WI38 (cell line): ENCODE data around the gene ATP6V0D1.

Source experiments
- H3K4me3 ChIP-seq: 2 replicates; pipeline ENCODE4 v1.5.1; 2011; ENCODE audit warnings: low read depth, mild to moderate bottlenecking, control low read depth, low read length
- TF ChIP-seq, protein P1 (sequence below): IDR thresholded peaks from 2 replicates; pipeline ENCODE4 v1.5.1; 2012; ENCODE audit warnings: low read depth, mild to moderate bottlenecking, control low read depth, low read length

ATP6V0D1 gene

DNA sequence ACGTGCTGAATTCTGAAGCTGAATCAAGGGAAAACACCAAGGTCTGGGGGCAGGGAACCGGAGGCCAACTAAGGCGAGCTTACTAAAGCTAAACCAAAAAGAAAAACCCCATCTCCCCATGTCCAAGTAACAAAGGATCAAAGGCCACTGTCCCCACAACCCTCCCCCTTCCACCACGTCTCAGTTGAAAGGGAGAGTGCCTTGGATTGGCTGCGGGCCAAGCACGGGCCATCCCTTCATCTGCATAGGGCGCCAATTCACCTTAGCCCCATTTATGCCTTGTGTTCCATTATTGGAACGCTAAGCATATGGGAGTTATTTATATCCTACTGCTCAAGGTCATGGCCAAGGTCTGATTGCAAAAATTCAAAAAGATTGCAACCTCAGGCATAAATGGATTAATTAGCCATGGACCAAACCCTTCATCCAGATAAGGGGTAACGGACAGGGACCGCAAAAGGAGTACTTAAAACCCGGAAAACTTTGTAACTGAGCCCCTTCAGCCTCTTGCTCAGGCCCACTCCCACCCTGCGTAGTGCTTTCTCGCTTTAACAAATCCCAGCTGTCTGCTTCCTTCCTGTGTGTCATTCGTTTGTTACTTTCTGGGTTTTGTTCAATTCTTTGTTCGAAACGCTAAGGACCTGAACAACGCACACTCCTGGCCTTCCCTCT lies 740 bp upstream of the ATP6V0D1 start:
- peak overlapping the region; percentile 84 for H3K4me3 ChIP-seq
- TF ChIP-seq, protein P1, sequence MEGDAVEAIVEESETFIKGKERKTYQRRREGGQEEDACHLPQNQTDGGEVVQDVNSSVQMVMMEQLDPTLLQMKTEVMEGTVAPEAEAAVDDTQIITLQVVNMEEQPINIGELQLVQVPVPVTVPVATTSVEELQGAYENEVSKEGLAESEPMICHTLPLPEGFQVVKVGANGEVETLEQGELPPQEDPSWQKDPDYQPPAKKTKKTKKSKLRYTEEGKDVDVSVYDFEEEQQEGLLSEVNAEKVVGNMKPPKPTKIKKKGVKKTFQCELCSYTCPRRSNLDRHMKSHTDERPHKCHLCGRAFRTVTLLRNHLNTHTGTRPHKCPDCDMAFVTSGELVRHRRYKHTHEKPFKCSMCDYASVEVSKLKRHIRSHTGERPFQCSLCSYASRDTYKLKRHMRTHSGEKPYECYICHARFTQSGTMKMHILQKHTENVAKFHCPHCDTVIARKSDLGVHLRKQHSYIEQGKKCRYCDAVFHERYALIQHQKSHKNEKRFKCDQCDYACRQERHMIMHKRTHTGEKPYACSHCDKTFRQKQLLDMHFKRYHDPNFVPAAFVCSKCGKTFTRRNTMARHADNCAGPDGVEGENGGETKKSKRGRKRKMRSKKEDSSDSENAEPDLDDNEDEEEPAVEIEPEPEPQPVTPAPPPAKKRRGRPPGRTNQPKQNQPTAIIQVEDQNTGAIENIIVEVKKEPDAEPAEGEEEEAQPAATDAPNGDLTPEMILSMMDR = no peak

DNA sequence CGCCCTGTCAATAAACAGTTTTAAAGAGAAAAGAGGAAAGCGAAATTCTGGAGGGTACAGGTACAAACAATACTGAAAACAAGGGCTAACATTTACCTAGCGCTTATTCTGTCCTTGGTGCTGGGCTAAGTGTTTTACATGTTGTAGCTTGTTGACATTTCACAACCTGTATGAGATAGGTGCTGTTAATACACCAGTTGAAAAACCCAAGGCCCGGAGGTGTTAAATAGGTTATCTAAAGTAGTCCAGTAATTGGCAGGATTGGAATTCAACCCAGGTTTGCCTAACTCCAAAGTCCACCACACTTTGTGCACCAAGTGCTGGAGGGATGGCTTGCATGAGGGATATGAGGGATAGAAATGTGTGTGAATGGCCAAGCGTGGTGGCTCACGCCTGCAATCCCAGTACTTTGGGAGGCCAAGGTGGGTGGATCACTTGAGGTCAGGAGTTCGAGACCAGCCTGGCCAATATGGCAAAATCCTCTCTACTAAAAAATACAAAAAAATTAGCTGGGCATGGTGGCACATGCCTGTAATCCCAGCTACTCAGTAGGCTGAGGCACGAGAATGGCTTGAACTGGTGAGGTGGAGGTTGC lies 2.9 kb downstream of the ATP6V0D1 start:
- TF ChIP-seq, protein P1 = no peak
- no peak overlapping the region for H3K4me3 ChIP-seq

DNA sequence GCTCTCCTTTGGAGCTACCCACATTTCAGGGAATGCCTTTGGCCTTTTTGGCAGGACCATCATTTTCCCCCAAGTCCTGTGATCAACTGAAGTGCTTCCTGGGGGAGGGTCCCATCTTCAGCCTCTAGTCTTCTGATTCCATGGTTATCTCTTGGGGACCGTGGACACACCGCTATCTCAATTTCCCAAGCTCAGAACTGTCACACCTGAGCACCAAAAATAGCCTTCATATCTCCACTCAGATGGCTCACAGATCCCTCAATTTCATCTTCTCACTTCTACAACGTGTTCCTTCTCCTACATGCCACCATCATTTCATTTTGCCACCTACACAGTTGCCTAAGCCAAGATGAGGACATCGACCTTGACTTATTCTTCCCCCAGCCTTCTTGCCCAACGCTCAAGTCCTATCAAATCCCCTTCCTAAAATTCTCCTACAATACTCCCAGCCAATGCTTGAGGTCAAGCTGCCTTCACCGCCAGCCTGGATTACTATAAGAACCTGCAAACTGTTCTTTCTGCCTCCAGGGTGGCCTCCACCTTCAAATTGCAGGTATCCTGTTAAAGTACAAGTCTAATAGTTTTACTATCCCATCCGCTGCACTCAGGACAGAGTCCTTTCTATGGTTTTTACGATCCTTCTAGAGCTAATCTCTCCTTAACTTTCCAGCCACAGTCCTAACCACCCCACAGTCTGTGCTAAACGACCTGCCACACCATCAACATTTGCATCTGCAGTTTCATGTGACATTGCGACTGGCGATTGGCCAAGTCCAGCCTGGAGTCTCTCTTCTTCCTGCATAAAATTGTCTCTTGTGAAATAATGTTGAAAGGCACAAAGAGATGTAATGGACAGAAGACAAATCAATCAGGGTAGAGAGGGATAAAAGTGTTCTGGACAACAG lies 6.2 kb downstream of the ATP6V0D1 start:
- TF ChIP-seq, protein P1 = no peak
- no peak overlapping the region for H3K4me3 ChIP-seq

DNA sequence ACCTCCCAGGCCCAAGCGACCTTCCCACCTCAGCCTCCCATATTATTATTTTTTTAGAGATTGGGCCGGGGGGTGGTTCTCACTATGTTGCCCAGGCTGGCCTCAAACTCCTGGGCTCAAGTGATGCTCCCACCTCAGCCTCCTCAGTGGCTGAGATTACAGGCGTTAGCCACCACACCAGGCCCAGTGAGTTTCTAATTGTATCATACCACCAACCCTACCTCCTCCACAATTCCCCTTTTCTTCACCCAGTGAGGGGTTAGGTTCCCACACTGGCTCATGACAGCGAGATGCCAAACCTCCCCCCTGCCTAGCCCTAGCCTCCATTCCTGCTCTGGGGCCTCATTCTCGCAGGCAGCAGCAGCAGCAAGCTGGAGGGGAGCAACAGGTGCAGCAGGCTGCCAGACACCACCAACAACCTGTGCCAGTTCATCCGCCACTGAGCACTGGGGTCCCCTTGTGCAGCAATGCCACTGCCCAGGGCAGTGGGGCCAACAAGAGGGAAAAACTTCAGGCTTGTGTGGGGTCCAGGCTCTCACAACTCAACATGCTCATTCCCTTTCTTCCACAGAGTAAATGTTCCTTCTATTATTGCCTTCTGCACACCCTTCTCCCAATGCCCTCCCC lies 9.1 kb downstream of the ATP6V0D1 start:
- H3K4me3 ChIP-seq = no peak overlapping the region
- TF ChIP-seq, protein P1 = no peak

DNA sequence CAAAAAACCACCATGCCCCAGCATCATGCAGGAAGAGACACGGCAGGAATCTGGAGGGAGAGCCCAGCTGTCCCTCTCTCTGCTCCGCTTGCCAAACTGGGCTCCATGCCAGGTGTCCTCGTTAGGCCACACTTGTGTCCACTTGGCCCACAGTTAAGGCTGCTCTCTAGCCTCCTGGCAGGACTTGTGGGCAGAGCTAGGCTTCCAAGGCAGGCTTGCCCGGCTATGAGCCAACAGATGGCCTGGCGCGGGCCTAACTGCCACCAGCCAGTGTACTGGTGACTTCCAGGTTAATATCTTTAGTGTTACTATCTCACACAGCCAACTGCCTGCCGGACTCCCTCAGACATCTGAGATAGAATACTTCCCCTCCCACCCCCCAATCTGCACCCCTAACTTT lies 10.6 kb downstream of the ATP6V0D1 start:
- TF ChIP-seq, protein P1 = no peak
- no peak overlapping the region for H3K4me3 ChIP-seq

DNA sequence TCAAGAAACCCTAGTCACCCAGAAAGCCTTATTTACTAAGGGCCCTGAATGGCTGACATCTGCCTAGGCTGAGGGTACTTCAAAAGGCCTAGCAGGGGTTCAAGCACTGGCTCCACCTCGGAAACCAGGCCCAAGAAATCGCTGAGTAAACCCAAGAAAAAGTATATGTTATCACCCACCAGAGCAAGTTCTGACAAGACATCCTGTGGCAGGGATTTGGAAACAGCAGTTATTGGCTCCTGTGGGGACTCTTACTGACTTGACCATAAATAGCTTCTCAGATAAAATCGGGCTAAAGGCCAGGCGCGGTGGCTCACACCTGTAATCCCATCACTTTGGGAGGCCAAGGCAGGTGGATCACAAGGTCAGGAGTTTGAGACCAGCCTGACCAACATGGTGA lies 12.2 kb downstream of the ATP6V0D1 start:
- TF ChIP-seq, protein P1 = no peak

More for the DNA sequence above, 12.2 kb downstream of the ATP6V0D1 start:
- no peak overlapping the region for H3K4me3 ChIP-seq
